HepG2 (cell line): ENCODE measurements around the gene ADSL. TPM values are rescaled to one million over a fixed set of nuclear protein-coding genes. Genes with fewer than 3 reads are reported as not detected.

Experiments used
- ATAC-seq: fragments of 200-7000 bp; cut with Tn5 transposase; 3 replicates; pipeline ENCODE4 v1.9.1; 2020; ENCODE audit warnings: mild to moderate bottlenecking, moderate library complexity
- BruUV-seq: library from RNA; stranded (reverse); fragments of 400-500 nt; replicated peaks from 2 replicates; lab custom pipeline; 2021; lab: Mats Ljungman, UMichigan
- CTCF ChIA-PET: fragments of 300-600 bp; formaldehyde crosslinking; extraction: SDS; loops from one replicate; lab custom pipeline; 2021; ENCODE audit warnings: low total read pairs, inconsistent platforms, low intra/inter-chr PET ratio; lab: Yijun Ruan, JAX
- POLR2A ChIA-PET: fragments of 350-600 bp; sonication (Branson Sonifier 250); formaldehyde crosslinking; loops from one replicate; lab custom pipeline; 2020; ENCODE audit warnings: antibody characterized with exemption, inconsistent platforms; lab: Yijun Ruan, JAX
- DNase-seq: peaks from one replicate; pipeline ENCODE4 v3.0.0-alpha.2; 2015; ENCODE audit warnings: low spot score
- FAIRE-seq: peaks from 3 replicates; lab custom pipeline; 2011; peaks lifted over from hg19 to GRCh38; lab: Jason Lieb, UNC
- H2AFZ ChIP-seq: one replicate; pipeline ENCODE4 v1.6.1; 2011; ENCODE audit warnings: low read length, inconsistent platforms
- H3K27ac ChIP-seq: fragments of 300-600 bp; 3 replicates; pipeline ENCODE4 v1.8.0; 2011; ENCODE audit warnings: mixed run types, mild to moderate bottlenecking, mixed read lengths, low read length, inconsistent platforms; ENCODE audit not compliant: insufficient read depth; ENCODE audit errors: extremely low read length
- H3K27me3 ChIP-seq, 2 experiments: fragments of 200-600 bp in 1 of 2; 2 replicates in 1 of 2; 3 replicates in 1 of 2; pipeline versions ENCODE4 v1.6.0 to v1.8.0; 2011; ENCODE audit warnings: low read length in 2 of 2, mild to moderate bottlenecking in 2 of 2, moderate library complexity in 2 of 2, inconsistent platforms in 1 of 2; ENCODE audit not compliant: insufficient read depth in 2 of 2, control insufficient read depth in 1 of 2
- H3K36me3 ChIP-seq, 2 experiments: fragments of 200-600 bp in 1 of 2; replicated peaks in 1 of 2; 2 replicates in 1 of 2; 3 replicates in 1 of 2; pipeline versions ENCODE4 v1.5.1 to v1.8.0; 2011; ENCODE audit warnings: low read length in 2 of 2, inconsistent platforms in 1 of 2; ENCODE audit not compliant: insufficient read depth in 2 of 2, control insufficient read depth in 1 of 2
- H3K4me1 ChIP-seq: 2 replicates; pipeline ENCODE4 v1.5.1; 2012; ENCODE audit warnings: low read length, inconsistent platforms; ENCODE audit not compliant: insufficient read depth
- H3K4me2 ChIP-seq: 2 replicates; pipeline ENCODE4 v1.6.0; 2011; ENCODE audit warnings: low read depth, low read length, inconsistent platforms
- H3K4me3 ChIP-seq, 3 experiments: fragments of 200-600 bp in 1 of 3; sonication (generic), shearing (Covaris generic) in 1 of 3; replicated peaks in 1 of 3; 2 replicates each; pipeline ENCODE4 v1.5.1; 2011 to 2016; ENCODE audit warnings: low read length in 3 of 3, inconsistent platforms in 2 of 3, low read depth in 2 of 3, mild to moderate bottlenecking in 2 of 3, control low read depth in 1 of 3, mixed read lengths in 1 of 3; ENCODE audit not compliant: insufficient read depth in 1 of 3
- H3K79me2 ChIP-seq: one replicate; pipeline ENCODE4 v1.6.1; 2011; ENCODE audit warnings: low read length, inconsistent platforms; ENCODE audit not compliant: insufficient read depth
- H3K9ac ChIP-seq: 2 replicates; pipeline ENCODE4 v1.6.0; 2011; ENCODE audit warnings: mild to moderate bottlenecking, low read depth, low read length, inconsistent platforms; ENCODE audit not compliant: insufficient read depth
- H3K9me3 ChIP-seq: 2 replicates; pipeline ENCODE4 v1.5.1; 2012; ENCODE audit warnings: mild to moderate bottlenecking, low read length
- H4K20me1 ChIP-seq: 2 replicates; pipeline ENCODE4 v1.6.0; 2011; ENCODE audit warnings: inconsistent platforms, mild to moderate bottlenecking, low read length, moderate library complexity; ENCODE audit not compliant: insufficient read depth
- NFE2 ChIP-seq: sonication (generic); formaldehyde crosslinking; IDR thresholded peaks from 2 replicates; pipeline ENCODE4 v1.4.0; 2020; ENCODE audit warnings: missing genetic modification reagents
- TBX2 ChIP-seq: sonication (generic); formaldehyde crosslinking; IDR thresholded peaks from 2 replicates; pipeline ENCODE4 v1.5.0; 2020; ENCODE audit warnings: missing genetic modification reagents, mild to moderate bottlenecking, borderline replicate concordance
- TFDP2 ChIP-seq: sonication (generic); formaldehyde crosslinking; IDR thresholded peaks from 2 replicates; pipeline ENCODE4 v1.4.0; 2020; ENCODE audit warnings: missing genetic modification reagents
- THAP11 ChIP-seq: IDR thresholded peaks from 2 replicates; pipeline ENCODE4 v1.6.1; 2016; ENCODE audit warnings: missing biosample characterization, missing genetic modification reagents
- UBTF ChIP-seq: sonication (generic); formaldehyde crosslinking; IDR thresholded peaks from 2 replicates; pipeline ENCODE4 v1.4.0; 2020; ENCODE audit warnings: mild to moderate bottlenecking, missing genetic modification reagents
- ZFAT ChIP-seq: sonication (generic); formaldehyde crosslinking; conservative IDR thresholded peaks from 2 replicates; pipeline ENCODE4 v1.8.1; 2023; ENCODE audit warnings: missing genetic modification reagents, inconsistent platforms
- ZNF468 ChIP-seq: sonication (generic); formaldehyde crosslinking; IDR thresholded peaks from 2 replicates; pipeline ENCODE4 v1.8.0; 2022; ENCODE audit warnings: mild to moderate bottlenecking, moderate library complexity, missing genetic modification reagents
- ZNF639 ChIP-seq: conservative IDR thresholded peaks from 2 replicates; pipeline ENCODE4 v1.6.1; 2018; ENCODE audit warnings: missing genetic modification reagents
- WGBS: methylation state at CpG from one replicate; pipeline ENCODE4 v1.1.6; 2017; ENCODE audit warnings: low lambda C conversion rate; 5-methylcytosine and 5-hydroxymethylcytosine counted together
- in situ Hi-C: cut with HindIII; loops from 2 replicates; pipeline ENCODE4 v1.10.0; 2017; ENCODE audit warnings: low pct_unique_long_range_greater_than_20kb; ENCODE audit not compliant: extremely low pct_ligation_motif_present
- intact Hi-C: fragments of 100-400 bp; cut with micrococcal nuclease; formaldehyde crosslinking; loops from one replicate; pipeline ENCODE4 v1.10.0; 2022; ENCODE audit not compliant: unreplicated experiment
- polyA plus RNA-seq, 8 experiments: library from polyadenylated mRNA; depleted of rRNA in 3 of 8; stranded (reverse) in 7 of 8; unstranded in 1 of 8; fragments of >200 nt; fragmentation: Illumina TruSeq in 4 of 8; extraction: Trizol in 4 of 8; gene quantifications; 2 replicates each; pipeline versions ENCODE4 v1.2.1 to v1.2.3, GENCODE V29; 2011 to 2016; ENCODE audit warnings: low read depth in 4 of 8, missing spikeins in 1 of 8, mixed read lengths in 1 of 8; ENCODE audit not compliant: insufficient read depth in 1 of 8
- total RNA-seq, 5 experiments: library from RNA; depleted of rRNA; stranded (reverse); fragments of >200 nt; fragmentation: Illumina TruSeq; extraction: Trizol; gene quantifications; 2 replicates each; pipeline ENCODE4 v1.2.3, GENCODE V29; 2016; ENCODE audit warnings: low read depth in 1 of 5
- TF ChIP-seq, protein P1 (sequence below): IDR thresholded peaks from 2 replicates; pipeline ENCODE4 v1.6.1; 2016; ENCODE audit warnings: low read depth, missing genetic modification reagents, missing compliant biosample characterization
- TF ChIP-seq, protein P2 (sequence below): sonication (generic); formaldehyde crosslinking; IDR thresholded peaks from 2 replicates; pipeline ENCODE4 v1.5.0; 2020; ENCODE audit warnings: mild to moderate bottlenecking, missing genetic modification reagents, moderate library complexity
- TF ChIP-seq, protein P3 (sequence below): sonication (generic); formaldehyde crosslinking; IDR thresholded peaks from 2 replicates; pipeline ENCODE4 v1.8.1; 2023; ENCODE audit warnings: mild to moderate bottlenecking, inconsistent platforms, moderate library complexity, missing genetic modification reagents, borderline replicate concordance

Gene ADSL
- total and polyA plus RNA-seq, 2 of the 13 experiments (the other 11 are each of a cell fraction or from before 2014, with no cell fraction given) = 123 to 174 TPM

- Histone ChIP-seq H3K4me2 (no peak overlapping the region), H3K9me3 (no peaks in the 10 kb centered on the region), H3K79me2 (no peaks in the 10 kb centered on the region), H3K36me3 (peaks cover 13 to 29% of the 10 kb centered on the region in 2 experiments), H4K20me1 (no peaks in the 10 kb centered on the region), H3K27ac (no peak overlapping the region), H3K4me3 (no peak overlapping the region), H2AFZ (no peak overlapping the region), H3K9ac (no peak overlapping the region), H3K27me3 (no peaks in the 10 kb centered on the region), H3K4me1 (no peaks in the 10 kb centered on the region)
- in situ Hi-C loops = no loop called here
- ChIA-PET CTCF (no interaction called here), POLR2A (no interaction called here)
- intact Hi-C loops = no loop called here
- DNase-seq = no peak
- ATAC-seq = no peak
- FAIRE-seq = no peak
- no TSS peak for BruUV-seq
- 100% methylated on average over 2 of the region's 2 CpGs for WGBS
- TF ChIP-seq ZNF639 (CRISPR knock-in tag) (no peak), ZFAT (CRISPR knock-in tag) (no peak), TFDP2 (CRISPR knock-in tag) (no peak), NFE2 (CRISPR knock-in tag) (no peak), ZNF468 (CRISPR knock-in tag) (no peak), UBTF (no peak), TBX2 (no peak), THAP11 (CRISPR knock-in tag) (no peak)
- TF ChIP-seq, protein P1, sequence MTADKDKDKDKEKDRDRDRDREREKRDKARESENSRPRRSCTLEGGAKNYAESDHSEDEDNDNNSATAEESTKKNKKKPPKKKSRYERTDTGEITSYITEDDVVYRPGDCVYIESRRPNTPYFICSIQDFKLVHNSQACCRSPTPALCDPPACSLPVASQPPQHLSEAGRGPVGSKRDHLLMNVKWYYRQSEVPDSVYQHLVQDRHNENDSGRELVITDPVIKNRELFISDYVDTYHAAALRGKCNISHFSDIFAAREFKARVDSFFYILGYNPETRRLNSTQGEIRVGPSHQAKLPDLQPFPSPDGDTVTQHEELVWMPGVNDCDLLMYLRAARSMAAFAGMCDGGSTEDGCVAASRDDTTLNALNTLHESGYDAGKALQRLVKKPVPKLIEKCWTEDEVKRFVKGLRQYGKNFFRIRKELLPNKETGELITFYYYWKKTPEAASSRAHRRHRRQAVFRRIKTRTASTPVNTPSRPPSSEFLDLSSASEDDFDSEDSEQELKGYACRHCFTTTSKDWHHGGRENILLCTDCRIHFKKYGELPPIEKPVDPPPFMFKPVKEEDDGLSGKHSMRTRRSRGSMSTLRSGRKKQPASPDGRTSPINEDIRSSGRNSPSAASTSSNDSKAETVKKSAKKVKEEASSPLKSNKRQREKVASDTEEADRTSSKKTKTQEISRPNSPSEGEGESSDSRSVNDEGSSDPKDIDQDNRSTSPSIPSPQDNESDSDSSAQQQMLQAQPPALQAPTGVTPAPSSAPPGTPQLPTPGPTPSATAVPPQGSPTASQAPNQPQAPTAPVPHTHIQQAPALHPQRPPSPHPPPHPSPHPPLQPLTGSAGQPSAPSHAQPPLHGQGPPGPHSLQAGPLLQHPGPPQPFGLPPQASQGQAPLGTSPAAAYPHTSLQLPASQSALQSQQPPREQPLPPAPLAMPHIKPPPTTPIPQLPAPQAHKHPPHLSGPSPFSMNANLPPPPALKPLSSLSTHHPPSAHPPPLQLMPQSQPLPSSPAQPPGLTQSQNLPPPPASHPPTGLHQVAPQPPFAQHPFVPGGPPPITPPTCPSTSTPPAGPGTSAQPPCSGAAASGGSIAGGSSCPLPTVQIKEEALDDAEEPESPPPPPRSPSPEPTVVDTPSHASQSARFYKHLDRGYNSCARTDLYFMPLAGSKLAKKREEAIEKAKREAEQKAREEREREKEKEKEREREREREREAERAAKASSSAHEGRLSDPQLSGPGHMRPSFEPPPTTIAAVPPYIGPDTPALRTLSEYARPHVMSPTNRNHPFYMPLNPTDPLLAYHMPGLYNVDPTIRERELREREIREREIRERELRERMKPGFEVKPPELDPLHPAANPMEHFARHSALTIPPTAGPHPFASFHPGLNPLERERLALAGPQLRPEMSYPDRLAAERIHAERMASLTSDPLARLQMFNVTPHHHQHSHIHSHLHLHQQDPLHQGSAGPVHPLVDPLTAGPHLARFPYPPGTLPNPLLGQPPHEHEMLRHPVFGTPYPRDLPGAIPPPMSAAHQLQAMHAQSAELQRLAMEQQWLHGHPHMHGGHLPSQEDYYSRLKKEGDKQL (CRISPR knock-in tag) = no peak
- TF ChIP-seq, protein P2, sequence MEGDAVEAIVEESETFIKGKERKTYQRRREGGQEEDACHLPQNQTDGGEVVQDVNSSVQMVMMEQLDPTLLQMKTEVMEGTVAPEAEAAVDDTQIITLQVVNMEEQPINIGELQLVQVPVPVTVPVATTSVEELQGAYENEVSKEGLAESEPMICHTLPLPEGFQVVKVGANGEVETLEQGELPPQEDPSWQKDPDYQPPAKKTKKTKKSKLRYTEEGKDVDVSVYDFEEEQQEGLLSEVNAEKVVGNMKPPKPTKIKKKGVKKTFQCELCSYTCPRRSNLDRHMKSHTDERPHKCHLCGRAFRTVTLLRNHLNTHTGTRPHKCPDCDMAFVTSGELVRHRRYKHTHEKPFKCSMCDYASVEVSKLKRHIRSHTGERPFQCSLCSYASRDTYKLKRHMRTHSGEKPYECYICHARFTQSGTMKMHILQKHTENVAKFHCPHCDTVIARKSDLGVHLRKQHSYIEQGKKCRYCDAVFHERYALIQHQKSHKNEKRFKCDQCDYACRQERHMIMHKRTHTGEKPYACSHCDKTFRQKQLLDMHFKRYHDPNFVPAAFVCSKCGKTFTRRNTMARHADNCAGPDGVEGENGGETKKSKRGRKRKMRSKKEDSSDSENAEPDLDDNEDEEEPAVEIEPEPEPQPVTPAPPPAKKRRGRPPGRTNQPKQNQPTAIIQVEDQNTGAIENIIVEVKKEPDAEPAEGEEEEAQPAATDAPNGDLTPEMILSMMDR (CRISPR knock-in tag) = no peak
- TF ChIP-seq, protein P3, sequence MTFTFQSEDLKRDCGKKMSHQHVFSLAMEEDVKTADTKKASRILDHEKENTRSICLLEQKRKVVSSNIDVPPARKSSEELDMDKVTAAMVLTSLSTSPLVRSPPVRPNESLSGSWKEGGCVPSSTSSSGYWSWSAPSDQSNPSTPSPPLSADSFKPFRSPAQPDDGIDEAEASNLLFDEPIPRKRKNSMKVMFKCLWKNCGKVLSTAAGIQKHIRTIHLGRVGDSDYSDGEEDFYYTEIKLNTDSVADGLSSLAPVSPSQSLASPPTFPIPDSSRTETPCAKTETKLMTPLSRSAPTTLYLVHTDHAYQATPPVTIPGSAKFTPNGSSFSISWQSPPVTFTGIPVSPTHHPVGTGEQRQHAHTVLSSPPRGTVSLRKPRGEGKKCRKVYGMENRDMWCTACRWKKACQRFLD (CRISPR knock-in tag) = no peak
Observed at GRCh38 chr22:40412441-40412840, 66.1 kb downstream of the ADSL start.
